Effector memory CD4-positive, alpha-beta T cell (primary cell): ENCODE data around the gene TFPI.
"Not testable (repeated sequence)": the region's sequence is repeated elsewhere in the genome, so short reads cannot be mapped to it uniquely, and the experiment has no call there.

ENCODE experiments used
- DNase-seq, 3 donors: peaks; one replicate each; pipeline ENCODE4 v3.0.0-alpha.2; 2020
- H3K27ac ChIP-seq: 2 replicates; pipeline ENCODE4 v1.7.0; 2013; ENCODE audit warnings: mild to moderate bottlenecking, low read length, moderate library complexity; ENCODE audit not compliant: insufficient read depth, poor library complexity, severe bottlenecking
- H3K27me3 ChIP-seq: replicated peaks from 2 replicates; pipeline ENCODE4 v1.7.0; 2013; ENCODE audit warnings: mild to moderate bottlenecking, low read length; ENCODE audit not compliant: insufficient read depth, control insufficient read depth, poor library complexity, severe bottlenecking
- H3K36me3 ChIP-seq: 2 replicates; pipeline ENCODE4 v1.7.0; 2013; ENCODE audit warnings: mild to moderate bottlenecking, low read length, moderate library complexity; ENCODE audit not compliant: control insufficient read depth, insufficient read depth
- H3K4me1 ChIP-seq: 2 replicates; pipeline ENCODE4 v1.7.0; 2013; ENCODE audit warnings: low read length, mild to moderate bottlenecking; ENCODE audit not compliant: control insufficient read depth, insufficient read depth, poor library complexity, severe bottlenecking
- H3K4me3 ChIP-seq: 2 replicates; pipeline ENCODE4 v1.7.0; 2013; ENCODE audit warnings: low read length, low read depth, mild to moderate bottlenecking; ENCODE audit not compliant: insufficient read depth, poor library complexity, severe bottlenecking
- H3K9me3 ChIP-seq: 2 replicates; pipeline ENCODE4 v1.7.0; 2013; ENCODE audit warnings: mild to moderate bottlenecking, low read length, moderate library complexity; ENCODE audit not compliant: control insufficient read depth

The TFPI gene

DNA sequence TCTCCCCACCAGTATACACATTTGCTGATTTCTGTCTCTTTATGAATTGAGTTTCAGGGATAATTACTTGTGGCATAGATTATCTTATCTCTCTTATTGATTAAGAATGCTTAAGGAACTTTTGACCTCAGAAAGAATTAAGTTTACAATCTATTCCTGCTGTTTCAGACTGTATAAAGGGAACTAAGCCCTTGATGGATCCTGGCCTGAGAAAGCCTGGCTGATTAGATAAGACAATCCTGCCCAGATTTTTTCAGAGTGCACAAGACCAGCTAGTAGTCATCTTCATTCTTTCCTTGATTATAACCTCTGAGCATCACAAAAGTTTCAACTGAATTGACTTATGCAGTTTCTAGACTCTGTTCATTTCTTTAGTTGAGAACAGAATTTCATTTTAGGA, 22.7 kb upstream of the TFPI start:
- Histone ChIP-seq H3K27ac (no peak overlapping the region), H3K9me3 (no peaks in the 10 kb centered on the region), H3K36me3 (no peaks in the 10 kb centered on the region), H3K27me3 (no peaks in the 10 kb centered on the region), H3K4me1 (no peaks in the 10 kb centered on the region), H3K4me3 (no peak overlapping the region)
- no peak for DNase-seq

DNA sequence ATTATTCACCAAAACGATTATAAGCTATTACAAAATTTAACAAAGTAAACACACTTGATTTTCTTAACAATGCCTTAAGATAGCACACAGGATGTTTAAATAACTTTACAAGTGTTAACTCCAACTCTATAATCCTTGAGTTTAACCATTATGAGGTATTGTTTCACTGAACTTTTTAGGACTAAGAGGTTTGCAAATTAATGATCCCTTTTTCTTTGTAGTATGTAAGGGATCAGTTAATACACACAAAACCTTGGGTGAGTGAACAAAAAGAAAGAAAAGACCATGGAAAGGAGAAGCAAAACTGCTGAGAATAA, 21.5 kb upstream of the TFPI start:
- Histone ChIP-seq H3K4me1 (no peaks in the 10 kb centered on the region), H3K4me3 (no peak overlapping the region), H3K9me3 (no peaks in the 10 kb centered on the region), H3K36me3 (no peaks in the 10 kb centered on the region), H3K27me3 (no peaks in the 10 kb centered on the region), H3K27ac (no peak overlapping the region)
- DNase-seq: no peak

- Histone ChIP-seq H3K36me3 (no peaks in the 10 kb centered on the region), H3K4me3 (no peak overlapping the region), H3K27ac (no peak overlapping the region), H3K9me3 (no peaks in the 10 kb centered on the region), H3K27me3 (no peaks in the 10 kb centered on the region), H3K4me1 (no peaks in the 10 kb centered on the region)
- no peak for DNase-seq
Observed at GRCh38 chr2:187574969-187575750, 20.9 kb upstream of the TFPI start.

GRCh38 chr2:187573722-187574121, 19.5 kb upstream of the TFPI start:
- no peaks in the 10 kb centered on the region for H3K4me1 ChIP-seq
- H3K4me3 ChIP-seq: no peak overlapping the region
- no peak for DNase-seq
- no peak overlapping the region for H3K27ac ChIP-seq
- H3K36me3 ChIP-seq: no peaks in the 10 kb centered on the region
- H3K9me3 ChIP-seq: no peaks in the 10 kb centered on the region
- H3K27me3 ChIP-seq: no peaks in the 10 kb centered on the region

GRCh38 chr2:187571996-187572395, 17.8 kb upstream of the TFPI start:
- H3K27ac ChIP-seq, H3K9me3 ChIP-seq, H3K36me3 ChIP-seq, H3K27me3 ChIP-seq, H3K4me1 ChIP-seq, H3K4me3 ChIP-seq, DNase-seq: not testable (repeated sequence)

GRCh38 chr2:187569571-187569970, 15.3 kb upstream of the TFPI start:
- Histone ChIP-seq H3K36me3 (no peaks in the 10 kb centered on the region), H3K9me3 (no peaks in the 10 kb centered on the region), H3K27me3 (no peaks in the 10 kb centered on the region), H3K4me1 (no peaks in the 10 kb centered on the region), H3K4me3 (no peak overlapping the region), H3K27ac (no peak overlapping the region)
- no peak for DNase-seq

DNA sequence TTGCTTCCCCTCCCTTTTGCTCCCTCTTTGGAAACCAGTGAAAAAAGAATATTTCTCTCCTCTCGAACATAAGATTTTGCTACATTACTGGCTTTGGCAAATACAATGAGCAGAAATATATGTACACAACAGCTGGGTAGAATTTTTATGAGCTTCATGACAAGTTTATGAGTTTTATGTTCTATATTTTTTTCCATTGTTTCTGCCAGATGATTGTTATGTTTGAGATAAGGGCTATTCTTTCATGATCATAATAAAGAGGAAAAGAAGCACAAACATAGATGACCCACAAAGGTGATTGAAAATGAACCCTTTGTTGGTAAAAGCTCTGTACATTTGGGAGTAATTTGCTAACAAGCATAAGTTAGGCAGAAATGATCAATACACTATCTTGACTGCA, 14.8 kb upstream of the TFPI start:
- no peaks in the 10 kb centered on the region for H3K36me3 ChIP-seq
- no peak overlapping the region for H3K4me3 ChIP-seq
- H3K27ac ChIP-seq: no peak overlapping the region
- no peaks in the 10 kb centered on the region for H3K27me3 ChIP-seq
- no peaks in the 10 kb centered on the region for H3K9me3 ChIP-seq
- DNase-seq: no peak
- no peaks in the 10 kb centered on the region for H3K4me1 ChIP-seq

GRCh38 chr2:187567126-187567525, 12.9 kb upstream of the TFPI start:
- no peak overlapping the region for H3K27ac ChIP-seq
- no peak for DNase-seq
- H3K27me3 ChIP-seq: no peaks in the 10 kb centered on the region
- no peak overlapping the region for H3K4me3 ChIP-seq
- no peaks in the 10 kb centered on the region for H3K4me1 ChIP-seq
- no peaks in the 10 kb centered on the region for H3K9me3 ChIP-seq
- H3K36me3 ChIP-seq: no peaks in the 10 kb centered on the region

GRCh38 chr2:187566712-187567111, 12.5 kb upstream of the TFPI start:
- no peaks in the 10 kb centered on the region for H3K36me3 ChIP-seq
- no peaks in the 10 kb centered on the region for H3K4me1 ChIP-seq
- H3K4me3 ChIP-seq: no peak overlapping the region
- H3K27ac ChIP-seq: no peak overlapping the region
- no peak for DNase-seq
- H3K9me3 ChIP-seq: no peaks in the 10 kb centered on the region
- H3K27me3 ChIP-seq: no peaks in the 10 kb centered on the region

DNA sequence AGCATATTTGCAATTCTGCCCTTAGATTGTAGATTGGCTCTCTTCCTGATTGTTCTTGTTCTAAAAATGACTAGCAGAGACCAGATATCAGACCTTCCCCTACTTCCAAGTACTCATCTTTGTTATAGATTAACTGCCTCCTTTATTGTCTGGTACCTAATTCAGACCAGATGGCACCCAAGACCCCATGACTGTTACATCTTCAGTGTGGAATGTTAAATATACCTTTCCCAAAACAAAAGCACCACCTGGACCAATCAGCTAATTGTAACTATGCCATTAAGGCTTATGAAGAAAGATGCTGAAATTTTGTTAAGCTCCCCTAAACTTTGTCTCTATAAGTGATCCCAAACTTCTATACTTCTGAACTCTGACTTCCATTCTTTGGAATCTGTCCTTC, 12.0 kb upstream of the TFPI start:
- H3K27me3 ChIP-seq: no peaks in the 10 kb centered on the region
- H3K27ac ChIP-seq: no peak overlapping the region

More for the DNA sequence above, 12.0 kb upstream of the TFPI start:
- DNase-seq: no peak
- H3K36me3 ChIP-seq: no peaks in the 10 kb centered on the region
- no peaks in the 10 kb centered on the region for H3K9me3 ChIP-seq
- no peaks in the 10 kb centered on the region for H3K4me1 ChIP-seq
- no peak overlapping the region for H3K4me3 ChIP-seq
